Activated T-cell treated with anti-CD3 and anti-CD28 coated beads, Interleukin-2, amount 50 U/mL, for 72 hours (primary cell): ENCODE data around the gene FANCG. TPM values are rescaled to one million over a fixed set of nuclear protein-coding genes. Genes with fewer than 3 reads are reported as not detected.

ENCODE experiments used
- total RNA-seq, 2 donors: library from RNA; stranded (reverse); gene quantifications; one replicate each; pipeline ENCODE4 v1.2.3, GENCODE V29; 2022

FANCG gene
- total RNA-seq, 2 donors from 2014 or later = 94.8 to 116 TPM

Other genes starting within 250 kb of the FANCG start
- 1 to 10 TPM in 1 of 2 donors, under 1 TPM in 1; 1.00 to 1.1 TPM for gene PHF24, start 121.7 kb downstream of the FANCG start, total RNA-seq
- gene DNAJB5, start 90.2 kb downstream of the FANCG start, total RNA-seq = 10 to 100 TPM in 1 of 2 donors, 1 to 10 TPM in 1; 9.9 to 10.6 TPM
- gene VCP, start 7.3 kb downstream of the FANCG start, total RNA-seq = 100 to 1,000 TPM; 190 to 199 TPM
- 10 to 100 TPM; 25.6 to 27.9 TPM for gene PIGO, start 16.6 kb upstream of the FANCG start, total RNA-seq
- gene STOML2, start 23.2 kb upstream of the FANCG start, total RNA-seq = 100 to 1,000 TPM; 151 to 169 TPM
- 10 to 100 TPM in 1 of 2 donors, 1 to 10 TPM in 1; 8.3 to 11.3 TPM for gene ATOSB, start 35.9 kb upstream of the FANCG start, total RNA-seq
- gene UNC13B, start 82.1 kb upstream of the FANCG start, total RNA-seq = 1 to 10 TPM in 1 of 2 donors, under 1 TPM in 1; 0.91 to 1.2 TPM